GM08714 (cell line): Measurements from ENCODE around the gene FAM13C.
"Not testable (repeated sequence)": the region's sequence is repeated elsewhere in the genome, so short reads cannot be mapped to it uniquely, and the experiment has no call there.

Source experiments
- H3K4me3 ChIP-seq: fragments of 200-500 bp; sonication (Bioruptor generic); 2 replicates; pipeline ENCODE4 v1.5.1; 2014; ENCODE audit warnings: mild to moderate bottlenecking, low read length, inconsistent platforms
- ZNF274 ChIP-seq: IDR thresholded peaks from 2 replicates; pipeline ENCODE4 v1.6.1; 2012; ENCODE audit warnings: mild to moderate bottlenecking, low read depth, low read length

Gene FAM13C

DNA sequence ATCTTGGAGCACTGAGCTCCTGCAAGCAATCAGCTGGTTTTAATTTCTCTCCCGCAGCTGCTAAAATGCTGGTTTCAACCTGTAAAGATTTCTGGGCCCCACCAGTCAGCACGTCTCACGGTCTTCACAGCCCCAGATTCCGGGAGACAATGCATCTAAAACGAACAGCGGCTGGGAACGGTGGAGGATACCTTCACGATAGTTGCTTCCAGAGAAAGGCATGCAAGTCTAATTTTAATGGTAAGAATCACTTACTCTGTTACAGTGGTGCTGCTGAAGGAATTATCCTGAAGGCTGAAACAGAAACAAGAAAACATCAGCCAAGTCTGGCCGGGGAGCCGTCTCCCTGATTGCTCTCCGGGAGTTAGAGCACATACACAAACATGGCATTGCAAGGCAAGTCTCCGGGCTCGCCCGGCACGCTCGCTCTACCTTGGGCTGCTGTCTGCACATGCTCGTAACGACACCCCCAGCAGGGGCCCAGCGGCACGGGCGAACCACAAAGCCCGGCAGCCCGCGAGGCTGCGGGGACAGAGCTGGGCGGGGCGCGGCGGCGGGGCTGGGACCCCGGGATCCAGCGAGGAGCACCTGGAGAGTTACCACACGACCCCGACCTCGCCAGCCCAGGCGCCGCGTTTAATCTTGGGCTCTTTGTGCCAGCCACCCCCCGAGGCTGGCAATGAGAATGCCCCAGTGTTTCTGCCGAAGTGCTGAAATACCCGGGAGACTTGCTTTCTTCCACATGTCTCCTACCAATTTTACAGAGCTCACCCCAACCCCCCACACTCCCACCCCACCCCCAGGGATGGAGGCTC lies at the start of gene FAM13C:
FAM13C (minus strand) TSS at position 406 of the 815 bp plus-strand sequence; CDS start at position 317, 89 bp downstream.
- TF ChIP-seq ZNF274, result no peak
- peak within 1 kb of the TSS; percentile 22; the same call in 1 of the 2 replicates for H3K4me3 ChIP-seq

- TF ChIP-seq ZNF274, result no peak
- H3K4me3 ChIP-seq, result no peak overlapping the region
Observed at GRCh38 chr10:59405235-59405634, 42.9 kb upstream of the FAM13C start.

DNA sequence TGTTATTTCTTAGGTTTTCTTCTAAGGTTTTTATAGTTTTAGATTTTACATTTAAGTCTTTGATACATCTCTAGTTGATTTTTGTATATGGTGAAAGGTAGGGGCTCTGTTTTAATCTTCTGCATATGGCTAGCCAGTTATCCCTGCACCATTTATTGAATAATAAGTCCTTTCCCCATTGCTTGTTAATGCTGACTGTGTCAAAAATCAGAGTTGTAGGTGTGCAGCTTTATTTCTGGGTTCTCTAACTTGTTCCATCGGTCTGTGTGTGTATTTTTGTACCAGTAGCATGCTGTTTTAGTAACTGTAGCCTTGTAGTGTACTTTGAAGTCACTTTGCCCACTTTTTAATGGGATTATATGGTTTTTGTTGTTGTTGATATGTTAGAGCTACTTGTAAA lies 37.9 kb upstream of the FAM13C start:
- H3K4me3 ChIP-seq, result no peak overlapping the region
- no peak for TF ChIP-seq ZNF274

GRCh38 chr10:59399329-59399728 lies 37.0 kb upstream of the FAM13C start:
- H3K4me3 ChIP-seq, result not testable (repeated sequence)

GRCh38 chr10:59397961-59398360 lies 35.6 kb upstream of the FAM13C start:
- H3K4me3 ChIP-seq, result no peak overlapping the region
- no peak for TF ChIP-seq ZNF274

GRCh38 chr10:59395984-59396383 lies 33.6 kb upstream of the FAM13C start:
- no peak overlapping the region for H3K4me3 ChIP-seq
- no peak for TF ChIP-seq ZNF274

DNA sequence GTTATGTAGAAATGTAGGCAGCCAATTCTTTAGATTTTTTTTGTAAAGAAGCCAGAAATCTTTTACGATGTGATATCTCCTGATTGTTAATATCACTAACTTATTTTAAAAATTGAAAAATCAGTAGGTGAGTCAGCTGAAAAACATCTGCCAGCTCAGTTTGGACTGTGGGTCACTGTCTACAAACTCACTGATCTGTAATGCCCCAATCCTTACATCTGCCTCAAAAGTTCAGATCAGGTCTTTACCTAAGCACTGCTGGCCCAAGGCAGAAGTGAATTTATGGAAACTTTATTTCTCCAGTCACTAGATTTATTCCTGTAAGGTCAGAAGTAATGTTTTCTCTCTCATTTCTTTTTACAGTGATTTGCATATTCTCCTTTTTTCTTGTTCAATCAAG lies 31.0 kb upstream of the FAM13C start:
- no peak overlapping the region for H3K4me3 ChIP-seq
- TF ChIP-seq ZNF274, result no peak

GRCh38 chr10:59391060-59391459 lies 28.7 kb upstream of the FAM13C start:
- H3K4me3 ChIP-seq, result no peak overlapping the region
- TF ChIP-seq ZNF274, result no peak

GRCh38 chr10:59388671-59388976 lies 26.3 kb upstream of the FAM13C start:
- TF ChIP-seq ZNF274, result no peak
- no peak overlapping the region for H3K4me3 ChIP-seq

GRCh38 chr10:59387951-59388670 lies 25.8 kb upstream of the FAM13C start:
- TF ChIP-seq ZNF274, result no peak
- no peak overlapping the region for H3K4me3 ChIP-seq

DNA sequence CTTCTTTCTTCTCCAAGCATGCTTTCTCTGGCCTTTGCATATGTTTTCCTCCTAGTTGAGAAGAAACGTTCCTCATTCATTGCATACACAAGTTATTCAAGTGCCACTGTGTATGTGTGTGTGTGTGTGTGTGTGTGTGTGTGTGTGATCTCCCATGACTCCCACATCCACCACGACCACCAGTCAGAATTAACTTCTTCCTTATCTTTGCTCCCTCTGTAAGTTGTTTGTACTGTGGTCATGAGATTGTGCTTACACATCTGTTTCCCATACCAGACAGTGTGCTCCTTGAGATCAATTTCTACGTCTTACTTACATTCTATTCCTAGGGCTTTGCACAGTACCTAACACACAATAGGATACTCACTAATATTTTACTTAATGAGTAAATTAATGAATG lies 22.4 kb upstream of the FAM13C start:
- no peak overlapping the region for H3K4me3 ChIP-seq
- no peak for TF ChIP-seq ZNF274

DNA sequence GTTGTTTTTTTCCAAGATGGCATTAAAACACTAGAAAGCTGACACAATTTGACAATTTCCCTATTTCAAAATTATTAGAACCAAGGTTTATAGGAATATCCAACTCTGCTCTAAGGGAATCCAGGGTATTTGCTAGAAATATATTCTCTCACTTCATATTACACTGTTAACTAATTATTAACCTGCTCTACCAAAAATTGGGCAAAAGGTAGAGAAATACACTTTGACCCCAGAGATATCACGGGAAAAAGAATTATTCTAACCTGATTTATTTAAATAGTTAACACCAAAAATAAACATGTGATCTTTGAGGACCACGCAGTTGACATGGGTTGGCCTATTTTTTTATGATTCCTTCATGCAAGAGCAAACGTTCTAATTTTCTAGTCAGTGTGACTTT lies 21.6 kb upstream of the FAM13C start:
- no peak for TF ChIP-seq ZNF274
- no peak overlapping the region for H3K4me3 ChIP-seq

DNA sequence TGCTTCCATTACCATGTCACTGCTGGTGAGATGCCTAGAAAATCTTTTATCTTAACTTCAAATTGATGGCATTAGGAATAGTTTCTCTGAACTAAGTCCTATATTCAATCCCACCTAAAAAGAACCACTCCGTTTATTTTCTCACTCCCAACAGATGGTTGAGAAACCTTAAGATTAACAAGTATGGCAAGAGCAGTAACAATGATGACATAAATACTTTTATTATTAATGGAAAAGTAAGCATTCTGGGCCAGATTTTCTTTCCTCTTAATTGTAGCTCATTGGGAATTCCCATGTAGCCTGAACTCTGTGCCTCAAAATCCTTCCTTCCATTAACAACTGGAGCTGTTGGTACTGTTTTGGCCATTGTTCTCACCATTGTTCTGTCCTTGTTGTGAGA lies 21.1 kb upstream of the FAM13C start:
- TF ChIP-seq ZNF274, result no peak
- H3K4me3 ChIP-seq, result no peak overlapping the region

GRCh38 chr10:59382831-59383295 lies 20.5 kb upstream of the FAM13C start:
- no peak overlapping the region for H3K4me3 ChIP-seq
- no peak for TF ChIP-seq ZNF274

DNA sequence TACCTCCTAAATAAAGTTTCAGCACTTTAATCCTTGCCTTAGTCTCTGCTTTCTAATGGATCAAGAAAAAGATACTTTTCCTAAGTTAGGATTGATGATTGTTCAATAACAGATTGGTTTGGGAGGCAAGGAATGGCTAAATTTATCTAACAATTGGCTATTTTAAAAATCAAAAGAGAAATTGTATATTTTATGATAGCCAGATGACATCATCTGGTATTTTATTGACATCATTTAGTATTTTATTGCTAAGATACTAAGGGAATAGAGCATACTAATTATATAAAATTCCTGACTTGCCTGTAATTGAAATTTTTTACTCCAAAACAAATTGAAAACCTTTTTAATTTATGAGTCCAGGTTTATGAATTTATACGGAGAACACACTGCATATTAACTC lies 19.3 kb upstream of the FAM13C start:
- no peak overlapping the region for H3K4me3 ChIP-seq
- TF ChIP-seq ZNF274, result no peak
